CD4-positive, alpha-beta T cell treated with Interleukin-10 for 1 hour (primary cell): ENCODE measurements around the gene RSPH3.
"Not testable (repeated sequence)": the region's sequence is repeated elsewhere in the genome, so short reads cannot be mapped to it uniquely, and the experiment has no call there.

Source experiments
- DNase-seq: peaks from one replicate; pipeline ENCODE4 v3.0.0-alpha.2; 2020

RSPH3 gene

DNA sequence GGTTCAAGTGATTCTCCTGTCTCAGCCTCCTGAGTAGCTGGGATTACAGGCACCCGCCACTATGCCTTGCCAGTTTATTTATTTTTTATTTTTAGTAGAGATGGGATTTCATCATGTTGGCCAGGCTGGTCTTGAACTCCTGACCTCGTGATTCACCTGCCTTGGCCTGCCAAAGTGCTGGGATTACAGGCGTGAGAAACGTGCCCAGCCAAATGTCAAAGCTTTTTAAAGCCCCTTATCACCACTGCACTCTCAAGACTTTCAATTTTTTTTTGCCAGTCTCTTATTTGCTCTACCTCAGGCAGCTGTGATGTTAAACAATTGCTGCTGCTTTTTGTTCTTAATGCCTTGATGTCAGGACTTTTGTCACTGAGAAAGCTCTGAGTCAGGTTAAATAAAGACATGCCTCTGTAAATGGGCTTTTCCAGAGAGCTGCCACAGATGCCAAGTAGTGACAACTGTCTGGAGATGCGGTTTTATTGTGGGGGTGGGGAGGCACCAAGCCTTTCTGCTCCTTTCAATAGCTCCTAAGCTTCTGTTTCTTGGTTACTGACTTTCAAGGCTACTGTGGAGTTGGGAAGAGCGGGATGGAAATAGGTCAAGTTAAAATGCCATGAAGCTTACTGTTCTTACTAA lies 29.2 kb downstream of the RSPH3 start:
- no peak for DNase-seq

DNA sequence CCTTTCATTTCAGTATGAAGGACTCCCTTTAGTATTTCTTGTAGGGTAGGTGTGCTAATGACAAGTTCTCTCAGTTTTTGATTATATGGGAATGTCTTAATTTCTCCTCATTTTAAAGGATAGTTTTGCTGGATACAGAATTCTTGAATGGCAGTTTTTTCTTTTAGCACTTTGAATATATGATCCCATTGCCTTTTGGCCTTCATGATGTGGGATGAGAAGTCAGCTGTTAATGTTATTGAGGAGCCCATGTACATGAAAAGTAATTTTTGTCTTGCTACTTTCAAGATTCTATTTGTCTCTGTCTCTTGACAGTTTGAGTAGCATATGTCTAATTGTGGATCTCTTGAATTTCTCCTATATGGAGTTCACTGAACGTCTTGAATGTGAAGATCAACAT lies 30.9 kb downstream of the RSPH3 start:
- DNase-seq = no peak

DNA sequence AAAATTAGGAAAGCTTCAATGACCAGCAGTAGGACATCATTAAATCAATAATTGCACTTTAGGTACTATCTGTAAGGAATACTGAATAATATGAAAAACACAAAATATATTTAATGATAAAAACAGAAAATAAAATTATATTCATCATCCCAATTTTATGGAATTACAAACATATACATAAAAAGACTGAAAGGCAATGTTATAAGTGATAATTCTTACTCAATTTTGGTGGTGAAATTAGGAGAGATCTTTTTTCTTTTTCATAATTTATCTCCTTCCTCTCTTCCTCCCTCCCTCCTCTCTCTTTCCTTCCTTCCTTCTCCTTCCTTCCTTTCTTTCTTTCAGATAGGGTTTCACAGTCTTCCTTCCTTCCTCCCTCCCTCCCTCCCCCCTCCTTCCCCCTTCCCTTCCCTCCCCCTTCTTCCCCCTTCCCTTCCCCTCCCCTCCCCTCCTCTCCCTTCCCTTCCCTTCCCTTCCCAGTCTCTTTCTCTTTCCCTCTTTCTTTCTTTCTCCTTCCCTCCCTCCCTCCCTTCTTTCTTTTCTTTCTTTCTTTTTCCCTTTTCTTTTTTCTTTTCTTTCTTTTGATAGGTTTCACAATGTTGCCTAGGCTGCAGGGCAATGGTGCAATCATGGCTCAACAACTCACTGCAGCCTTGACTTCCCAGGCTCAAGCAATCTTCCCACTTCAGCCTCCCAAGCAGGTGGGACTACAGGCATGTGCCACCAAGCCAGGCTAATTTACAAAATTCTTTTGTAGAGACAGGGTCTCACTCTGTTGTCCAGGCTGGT lies 36.8 kb downstream of the RSPH3 start:
- DNase-seq = no peak

DNA sequence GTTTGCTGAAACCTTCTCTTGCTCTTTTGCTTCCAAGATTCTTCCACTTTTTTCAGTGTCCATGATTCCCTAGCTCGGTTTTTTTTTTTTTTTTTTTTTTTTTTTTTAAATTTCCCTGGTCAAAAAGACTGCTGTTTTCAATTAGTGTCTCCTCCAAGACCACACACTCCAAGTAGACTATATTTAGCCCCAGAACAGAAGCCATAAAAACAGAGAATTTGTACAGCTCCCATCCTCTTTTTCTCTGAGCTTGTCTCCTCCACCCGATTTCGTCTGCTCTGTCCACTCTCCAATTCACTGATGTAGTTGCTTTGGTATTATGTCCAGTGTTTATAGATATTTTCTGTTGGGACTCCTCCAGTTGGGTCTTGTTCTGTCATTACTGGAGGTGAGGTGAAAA lies 37.6 kb downstream of the RSPH3 start:
- no peak for DNase-seq

DNA sequence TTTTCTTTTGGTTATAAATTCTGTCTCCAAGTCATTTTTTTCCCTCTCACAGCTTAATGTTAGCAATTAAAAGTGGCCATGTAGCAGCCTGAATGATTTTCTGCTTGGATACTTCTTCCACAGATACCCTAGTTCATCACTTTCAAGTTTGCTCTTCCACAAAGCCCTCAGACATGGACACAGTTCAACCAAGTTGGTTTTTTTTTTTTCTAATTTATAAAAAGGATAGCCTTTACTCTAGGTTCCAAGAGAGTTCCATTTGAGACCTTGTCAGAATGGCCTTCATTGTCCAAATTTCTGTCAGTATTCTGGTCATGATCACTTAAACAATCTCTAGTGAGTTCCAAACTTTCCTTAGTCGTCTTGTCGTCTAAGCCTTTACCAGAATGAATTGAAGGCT lies 40.0 kb downstream of the RSPH3 start:
- no peak for DNase-seq

DNA sequence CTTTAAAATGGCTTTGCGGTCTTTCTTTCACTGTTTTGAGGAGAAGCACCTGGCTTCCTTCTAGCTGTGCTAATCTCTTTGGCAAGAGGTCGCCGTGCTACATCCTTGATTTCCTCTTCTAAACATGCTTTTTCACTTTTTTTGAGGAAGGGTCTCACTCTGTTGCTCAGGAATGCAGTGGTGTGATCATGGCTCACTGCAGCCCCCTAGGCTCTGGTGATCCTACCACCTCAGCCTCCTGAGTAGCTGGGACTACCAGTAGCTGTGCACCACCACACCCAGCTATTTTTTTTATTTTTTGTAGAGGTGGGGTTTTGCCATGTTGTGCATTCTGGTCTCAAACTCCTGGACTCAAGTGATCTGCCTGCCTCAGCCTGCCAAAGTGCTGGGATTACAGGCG lies 40.5 kb downstream of the RSPH3 start:
- no peak for DNase-seq

DNA sequence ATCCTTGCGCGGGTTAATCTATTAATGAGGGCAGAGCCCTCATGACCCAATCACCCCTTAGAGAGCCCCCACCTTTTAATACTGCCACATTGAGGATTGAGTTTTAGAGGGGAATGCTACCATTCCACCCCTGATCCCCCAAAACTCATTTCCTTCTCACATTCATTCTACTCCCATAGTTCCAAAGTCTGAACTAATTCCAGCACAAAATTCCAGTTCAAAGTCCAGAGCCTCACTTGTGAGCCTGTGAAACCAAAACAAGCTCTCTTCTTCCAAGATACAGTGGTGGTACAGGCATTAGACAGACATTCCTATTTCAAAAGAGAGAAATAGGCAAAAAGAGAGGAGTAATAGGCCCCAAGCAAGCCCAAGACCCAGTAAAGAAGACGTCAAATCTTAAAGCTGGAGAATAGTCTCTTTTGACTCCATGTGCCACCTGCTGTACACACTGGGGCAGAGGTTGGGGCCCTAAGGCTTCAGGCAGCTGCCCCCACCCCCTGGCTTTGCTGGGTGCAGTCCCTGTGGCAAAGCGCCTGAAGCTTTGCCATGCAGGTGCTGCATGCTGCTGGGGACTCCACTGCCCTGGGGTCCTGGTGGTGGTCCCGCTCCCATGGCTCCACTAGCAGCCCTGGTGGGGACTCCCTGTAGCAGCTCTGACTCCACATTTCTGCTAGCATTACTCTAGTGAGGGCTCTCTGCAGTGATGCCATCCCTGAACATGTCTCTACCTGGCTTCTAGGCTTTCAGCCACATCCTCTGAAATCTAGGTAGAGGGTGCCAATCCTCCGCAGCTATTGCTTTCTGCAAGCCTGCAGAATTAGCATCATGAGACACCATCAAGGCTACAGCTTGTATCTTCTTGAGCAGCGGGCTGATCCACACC lies 41.3 kb downstream of the RSPH3 start:
- peak; percentile 44 for DNase-seq

DNA sequence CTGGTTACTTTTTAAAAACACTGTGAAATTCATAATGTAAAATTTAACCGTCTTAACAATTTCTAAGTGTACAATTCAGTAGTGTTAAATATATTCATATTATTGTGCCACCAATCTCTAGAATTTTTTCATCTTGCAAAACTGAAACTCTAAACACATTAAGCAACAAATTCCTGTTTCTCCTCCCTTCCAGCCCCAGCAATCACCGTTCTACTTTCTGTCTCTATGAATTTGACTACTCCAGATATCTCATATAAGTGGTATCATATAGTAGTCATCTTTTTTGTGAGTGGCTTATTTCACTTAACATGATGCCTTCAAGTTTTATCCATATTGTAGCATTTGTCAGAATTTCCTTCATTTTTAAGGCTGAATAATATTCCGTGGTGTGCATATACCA lies 44.7 kb downstream of the RSPH3 start:
- DNase-seq = no peak

DNA sequence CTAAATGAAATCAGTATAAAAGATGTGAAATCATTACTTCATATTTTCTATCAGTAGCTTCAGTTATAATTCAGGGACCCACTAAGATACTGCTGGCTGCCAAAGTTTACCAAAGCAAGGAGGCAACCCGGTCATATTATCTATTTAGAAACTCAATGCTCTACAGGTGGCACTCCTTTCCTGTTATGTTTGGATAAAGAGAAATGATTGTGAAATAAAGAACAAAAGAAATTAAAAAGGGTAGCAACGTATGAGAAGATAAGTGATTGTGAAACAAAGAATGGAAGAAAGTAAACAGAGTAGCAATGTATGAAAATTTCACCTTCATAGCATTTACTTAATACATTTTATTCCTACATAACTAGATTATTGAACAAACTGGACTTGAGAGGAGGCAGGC lies 45.2 kb downstream of the RSPH3 start:
- no peak for DNase-seq

DNA sequence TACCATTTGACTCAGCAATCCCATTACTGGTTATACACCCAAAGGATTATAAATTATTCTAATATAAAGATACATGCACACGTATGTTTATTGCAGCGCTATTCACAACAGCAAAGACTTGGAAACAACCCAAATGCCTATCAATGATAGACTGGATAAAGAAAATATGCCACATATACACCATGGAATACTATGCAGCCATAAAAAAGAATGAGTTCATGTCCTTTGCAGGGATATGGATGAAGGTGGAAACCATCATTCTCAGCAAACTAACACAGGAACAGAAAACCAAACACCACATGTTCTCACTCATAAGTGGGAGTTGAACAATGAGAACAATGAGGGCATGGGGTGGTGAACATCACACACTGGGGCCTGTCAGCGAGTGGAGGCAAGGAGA lies 48.0 kb downstream of the RSPH3 start:
- DNase-seq = not testable (repeated sequence)

DNA sequence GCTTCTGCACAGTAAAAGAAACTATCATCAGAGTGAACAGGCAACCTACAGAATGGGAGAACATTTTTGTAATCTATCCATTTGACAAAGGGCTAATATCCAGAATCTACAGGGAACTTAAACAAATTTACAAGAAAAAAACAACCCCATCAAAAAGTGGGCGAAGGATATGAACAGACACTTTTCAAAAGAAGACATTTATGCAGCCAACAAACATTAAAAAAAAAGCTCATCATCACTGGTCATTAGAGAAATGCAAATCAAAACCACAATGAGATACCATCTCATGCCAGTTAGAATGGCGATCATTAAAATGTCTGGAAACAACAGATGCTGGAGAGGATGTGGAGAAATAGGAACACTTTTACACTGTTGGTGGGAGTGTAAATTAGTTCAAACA lies 48.4 kb downstream of the RSPH3 start:
- DNase-seq = not testable (repeated sequence)

DNA sequence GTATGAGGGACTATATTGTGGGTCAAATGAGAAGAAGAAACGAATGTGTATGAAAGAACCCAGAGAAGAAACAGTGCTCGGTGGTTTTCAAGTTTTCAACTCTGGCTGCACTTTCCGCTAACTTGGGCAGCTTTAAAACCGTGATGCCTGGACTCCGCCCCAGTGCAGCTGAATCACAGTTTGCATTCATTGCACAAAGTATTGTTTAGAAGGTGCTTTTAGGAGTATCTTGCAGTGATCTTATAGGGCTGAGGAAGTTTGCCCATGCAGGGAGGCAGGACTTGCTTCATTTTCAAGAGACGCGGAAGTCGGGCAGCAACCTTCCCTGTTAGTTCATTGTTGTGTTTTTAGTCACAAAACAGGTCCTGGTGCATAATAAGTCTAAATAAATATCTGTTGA lies 52.7 kb downstream of the RSPH3 start:
- DNase-seq = no peak

DNA sequence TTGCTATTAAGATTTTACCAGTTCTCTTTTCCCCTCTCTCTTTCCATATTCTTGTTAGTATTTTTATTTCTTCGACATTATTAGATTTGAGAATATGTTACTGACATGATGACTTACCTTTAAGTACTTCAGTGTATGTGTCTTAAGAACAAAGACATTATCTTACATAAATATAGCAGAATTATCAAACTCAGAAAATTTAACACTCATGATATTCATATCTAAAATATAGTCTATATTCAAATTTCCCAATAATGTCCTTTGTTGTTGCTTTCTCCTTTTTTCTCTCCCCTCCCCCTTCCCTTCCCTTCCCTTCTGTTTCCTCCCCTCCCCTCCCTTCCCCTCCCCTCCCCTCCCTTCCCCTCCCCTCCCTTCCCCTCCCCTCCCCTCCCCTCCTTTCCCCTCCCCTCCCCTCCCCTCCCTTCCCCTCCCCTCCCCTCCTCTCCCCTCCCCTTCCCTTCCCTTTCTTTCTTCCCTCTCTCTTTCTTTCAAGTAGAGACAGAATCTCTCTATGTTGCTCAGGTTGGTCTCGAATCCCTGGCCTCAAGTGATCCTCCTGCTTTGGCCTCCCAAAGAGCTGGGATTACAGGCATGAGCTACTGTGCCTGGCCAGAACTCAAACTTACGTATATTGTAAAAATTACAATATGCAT lies 56.5 kb downstream of the RSPH3 start:
- DNase-seq = no peak

DNA sequence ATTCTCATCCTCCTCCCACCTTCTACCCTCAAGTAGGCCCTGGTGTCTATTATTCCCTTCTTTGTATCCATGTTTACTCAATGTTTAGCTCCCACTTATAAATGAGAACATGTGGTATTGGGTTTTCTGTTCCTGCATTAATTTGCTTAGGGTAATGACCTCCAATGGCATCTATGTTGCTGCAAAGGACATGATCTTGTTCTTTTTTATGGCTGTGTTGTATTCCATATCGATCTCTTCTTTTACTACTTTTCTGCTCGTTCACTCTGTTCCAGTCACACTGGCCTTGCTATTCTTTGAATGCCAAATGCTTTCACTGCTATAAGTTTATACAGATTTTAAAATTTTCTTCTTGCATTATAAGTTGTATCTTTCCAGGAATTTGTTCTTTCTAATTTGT lies 57.7 kb downstream of the RSPH3 start:
- DNase-seq = no peak

DNA sequence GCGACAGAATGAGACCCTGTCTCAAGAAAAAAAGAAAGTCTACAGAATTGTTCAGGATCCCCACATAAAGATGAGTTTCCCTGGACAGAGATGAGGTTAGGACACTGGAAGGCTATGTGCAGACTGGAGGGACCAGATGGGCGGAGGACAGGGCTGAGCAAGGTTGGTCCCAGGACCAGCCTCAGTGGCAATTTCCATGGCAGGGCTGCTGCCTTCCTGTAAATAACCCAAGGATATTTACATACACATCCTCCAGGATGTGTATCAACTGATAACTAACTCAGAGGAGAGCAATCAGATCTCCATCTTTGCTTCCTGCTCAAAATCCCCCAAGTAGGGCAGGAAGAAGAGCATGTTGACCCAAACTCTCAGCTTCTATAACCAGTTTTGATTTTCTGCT lies 58.8 kb downstream of the RSPH3 start:
- no peak for DNase-seq

DNA sequence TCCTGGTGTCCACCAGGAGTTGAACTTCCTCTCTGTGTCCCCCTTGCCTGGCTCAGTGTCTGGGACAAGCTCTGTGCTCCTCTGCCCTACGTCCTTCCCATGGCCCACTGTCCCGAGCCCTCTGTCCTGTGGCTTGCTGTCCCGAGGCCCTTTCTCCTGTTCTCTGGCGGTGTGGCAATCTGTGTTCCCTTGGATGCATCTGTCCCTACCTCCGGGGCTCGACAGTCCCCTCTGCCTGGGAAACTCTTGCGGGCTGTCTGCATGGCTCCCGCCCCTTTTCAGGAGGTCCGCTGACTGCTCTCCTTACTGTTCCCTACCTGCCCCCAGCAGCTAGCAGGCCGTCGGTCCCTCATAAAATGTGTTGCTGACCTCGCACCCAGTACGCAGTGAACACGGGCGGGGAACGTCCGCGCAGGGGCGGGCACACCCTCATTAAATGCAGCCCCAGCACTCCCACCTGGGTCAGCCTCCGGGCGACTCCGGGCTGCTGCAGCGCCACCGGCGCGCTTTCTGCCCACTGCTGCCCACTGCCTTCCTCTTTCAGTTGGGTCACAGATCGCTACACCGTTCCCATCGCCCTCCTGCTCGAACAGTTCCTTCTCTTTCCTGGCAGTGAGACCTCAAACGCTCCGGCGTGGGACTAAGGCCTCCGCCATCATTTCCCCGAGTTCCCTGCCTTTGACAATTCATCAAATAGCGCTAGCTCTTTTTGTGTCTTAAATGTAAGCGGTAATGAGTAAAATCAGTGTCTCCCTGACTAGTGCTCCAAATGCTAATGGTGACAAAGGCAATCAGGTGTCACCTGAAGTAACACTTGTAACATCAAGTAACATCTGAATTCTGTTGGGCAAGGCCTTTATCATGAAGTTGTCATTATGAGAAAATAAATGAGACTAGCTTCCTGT lies 60.5 kb downstream of the RSPH3 start:
- peak; percentile 12 for DNase-seq

DNA sequence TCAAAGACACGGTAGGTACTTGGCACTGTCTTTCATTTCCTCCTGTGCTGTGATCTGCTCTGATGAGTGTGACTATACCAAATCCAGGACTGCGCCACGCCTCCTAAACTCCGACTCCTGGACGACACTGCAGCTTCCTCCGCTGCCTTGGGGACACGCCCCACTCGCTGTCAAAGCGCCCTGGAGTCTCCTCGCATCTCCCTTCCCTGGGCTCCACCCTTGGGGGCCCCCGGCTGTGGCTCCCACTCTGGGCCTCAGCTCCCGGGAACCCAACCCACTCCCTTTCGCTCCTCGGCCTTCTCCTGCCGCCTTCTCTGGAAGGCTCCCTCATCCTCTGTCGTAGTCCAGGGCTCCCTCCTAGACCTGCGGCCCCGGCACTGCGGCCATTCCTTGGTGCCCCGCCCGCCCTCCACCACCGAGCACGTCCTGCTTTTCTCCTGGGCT lies 61.2 kb downstream of the RSPH3 start:
- DNase-seq = peak; percentile 12

DNA sequence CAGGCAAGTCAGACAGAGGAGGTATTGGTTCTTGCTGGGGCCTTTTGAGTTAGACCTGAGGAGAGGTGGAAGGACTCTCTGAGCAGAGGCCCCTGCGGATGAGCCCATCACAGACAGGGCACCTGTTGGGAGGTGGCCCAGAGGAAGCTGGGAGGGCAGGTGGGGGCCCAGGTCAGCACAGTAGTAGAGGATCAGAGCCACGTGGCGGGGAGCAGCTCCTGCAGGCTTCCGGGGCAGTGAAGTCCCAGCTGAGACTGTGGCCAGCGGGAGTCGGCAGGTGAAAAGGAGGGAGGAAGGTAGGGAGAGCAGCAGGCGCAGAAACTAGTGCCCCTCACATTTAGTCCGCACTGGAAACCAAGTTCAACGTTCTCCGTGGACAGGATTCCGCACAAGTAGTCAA lies 61.8 kb downstream of the RSPH3 start:
- DNase-seq = no peak

DNA sequence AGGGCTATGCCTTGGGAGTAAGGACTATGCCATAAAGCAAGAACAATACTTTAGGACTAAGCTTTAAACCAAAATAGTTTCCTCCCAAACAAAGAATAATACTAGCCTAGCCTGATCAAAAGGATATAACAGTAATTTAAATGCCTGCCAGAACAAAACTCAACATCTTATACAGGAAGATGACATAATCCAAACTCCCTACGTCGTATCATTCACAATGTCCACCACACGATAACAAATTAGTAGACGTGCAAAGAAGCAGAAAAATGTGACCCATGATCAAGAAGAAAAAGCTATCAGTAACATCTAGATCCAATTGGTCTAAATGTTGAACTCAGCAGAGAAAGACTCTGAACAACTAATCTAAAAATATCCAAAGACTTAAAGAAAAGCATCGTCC lies 65.8 kb downstream of the RSPH3 start:
- no peak for DNase-seq

DNA sequence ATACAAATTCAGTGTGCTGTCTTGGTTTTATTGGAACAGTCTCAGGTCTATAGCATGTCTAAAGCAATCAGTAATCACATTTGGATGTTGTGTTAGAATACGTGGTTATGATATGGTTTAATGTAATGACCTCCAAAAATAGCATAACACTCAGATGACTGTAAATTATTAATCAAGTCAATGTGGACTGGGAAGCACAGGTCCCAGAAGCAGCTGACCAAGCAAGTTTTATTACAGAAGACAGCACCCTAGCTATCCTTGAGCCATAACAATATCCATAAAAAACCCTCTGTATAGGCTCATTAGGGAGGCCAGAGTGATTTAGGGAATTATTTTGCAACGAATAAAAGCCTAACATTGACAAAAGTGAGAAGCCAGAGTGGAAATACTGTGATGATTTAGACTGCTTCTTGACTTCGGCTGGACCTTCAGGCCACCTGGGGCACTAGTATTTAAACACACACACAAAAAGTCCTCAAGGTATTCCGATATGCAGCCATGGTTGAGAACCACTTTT lies 66.9 kb downstream of the RSPH3 start:
- no peak for DNase-seq

DNA sequence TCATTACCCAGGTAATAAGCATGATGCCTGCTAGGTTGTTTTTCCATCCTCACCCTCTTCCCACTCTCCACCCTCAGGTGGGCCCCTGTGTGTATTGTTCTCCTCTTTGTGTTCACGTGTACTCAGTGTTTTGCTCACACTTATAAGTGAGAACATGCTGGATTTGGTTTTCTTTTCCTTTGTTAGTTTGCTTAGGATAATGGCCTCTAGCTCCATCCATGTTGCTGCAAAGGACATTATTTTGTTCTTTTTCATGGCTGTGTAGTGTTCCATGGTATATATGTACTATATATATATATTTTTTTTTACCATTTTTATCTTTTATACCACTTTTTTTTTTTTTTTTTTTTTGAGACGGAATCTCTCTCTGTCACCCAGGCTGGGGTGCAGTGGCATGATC lies 71.9 kb downstream of the RSPH3 start:
- no peak for DNase-seq

DNA sequence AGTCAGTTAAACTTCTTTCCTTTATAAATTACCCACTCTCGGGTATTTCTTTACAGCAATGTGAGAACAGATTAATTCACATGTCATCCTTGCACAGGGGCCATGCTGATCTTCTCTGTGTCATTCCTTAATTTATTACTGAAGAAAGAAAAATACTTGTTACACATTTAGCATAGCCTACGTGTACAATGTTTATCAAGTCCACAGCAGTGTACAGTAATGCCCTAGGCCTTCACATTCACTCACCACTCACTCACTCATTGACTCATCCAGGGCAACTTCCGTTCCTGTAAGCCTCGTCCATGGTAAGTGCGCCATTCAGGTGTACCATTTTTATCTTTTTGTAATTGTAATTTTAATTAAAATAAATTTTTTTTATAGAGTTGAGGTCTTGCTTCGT lies 73.6 kb downstream of the RSPH3 start:
- no peak for DNase-seq
